Neural cell (in vitro differentiated cells): ENCODE data around the gene DCANP1.

Source experiments
- POLR2AphosphoS5 ChIP-seq: IDR thresholded peaks from 2 replicates; pipeline ENCODE4 v1.6.1; 2012
- RAD21 ChIP-seq: fragments of 450-650 bp; conservative IDR thresholded peaks from 2 replicates; pipeline ENCODE4 v1.6.1; 2014; ENCODE audit warnings: antibody characterized with exemption, mild to moderate bottlenecking, moderate library complexity
- TF ChIP-seq, protein P1 (sequence below): fragments of 450-650 bp; IDR thresholded peaks from 2 replicates; pipeline ENCODE4 v1.5.1; 2014; ENCODE audit warnings: antibody characterized with exemption, mild to moderate bottlenecking, moderate library complexity; ENCODE audit not compliant: poor library complexity, severe bottlenecking

DNA sequence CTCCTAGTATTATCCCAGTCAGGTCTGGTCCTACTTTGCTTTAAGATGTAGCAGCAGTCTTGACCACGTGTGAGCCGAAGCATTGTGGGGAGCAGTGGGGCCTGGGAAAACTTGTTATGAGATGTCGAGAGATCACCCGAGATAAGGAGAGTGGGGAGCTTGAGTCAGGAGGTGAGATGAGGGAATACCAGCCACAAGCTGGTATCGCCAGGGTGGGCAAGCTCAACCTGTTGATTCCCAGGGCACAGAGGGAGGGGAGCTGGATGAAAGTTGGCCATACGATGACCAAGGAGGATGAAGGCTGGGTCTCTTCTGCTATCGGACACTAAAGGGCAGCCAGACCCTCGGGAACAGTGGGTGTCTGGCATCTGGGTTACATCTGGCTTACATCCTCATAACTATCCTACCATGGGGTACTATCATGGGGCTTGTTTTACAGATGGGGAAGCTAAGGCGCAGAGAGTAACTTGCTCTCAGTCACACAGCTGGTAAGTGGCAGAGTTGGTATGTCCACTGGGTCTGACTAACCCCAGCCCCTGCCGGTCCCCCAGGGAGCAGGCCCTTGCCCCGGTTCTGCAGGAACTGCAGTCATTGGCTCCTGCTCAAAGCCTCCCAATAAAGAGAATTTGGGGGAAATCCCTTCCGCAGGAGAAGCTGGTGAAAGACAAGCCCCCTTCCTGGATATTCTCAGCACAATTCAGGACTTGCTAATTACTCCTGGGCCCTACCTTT is 18.4 kb upstream of the DCANP1 start:
- TF ChIP-seq, protein P1, sequence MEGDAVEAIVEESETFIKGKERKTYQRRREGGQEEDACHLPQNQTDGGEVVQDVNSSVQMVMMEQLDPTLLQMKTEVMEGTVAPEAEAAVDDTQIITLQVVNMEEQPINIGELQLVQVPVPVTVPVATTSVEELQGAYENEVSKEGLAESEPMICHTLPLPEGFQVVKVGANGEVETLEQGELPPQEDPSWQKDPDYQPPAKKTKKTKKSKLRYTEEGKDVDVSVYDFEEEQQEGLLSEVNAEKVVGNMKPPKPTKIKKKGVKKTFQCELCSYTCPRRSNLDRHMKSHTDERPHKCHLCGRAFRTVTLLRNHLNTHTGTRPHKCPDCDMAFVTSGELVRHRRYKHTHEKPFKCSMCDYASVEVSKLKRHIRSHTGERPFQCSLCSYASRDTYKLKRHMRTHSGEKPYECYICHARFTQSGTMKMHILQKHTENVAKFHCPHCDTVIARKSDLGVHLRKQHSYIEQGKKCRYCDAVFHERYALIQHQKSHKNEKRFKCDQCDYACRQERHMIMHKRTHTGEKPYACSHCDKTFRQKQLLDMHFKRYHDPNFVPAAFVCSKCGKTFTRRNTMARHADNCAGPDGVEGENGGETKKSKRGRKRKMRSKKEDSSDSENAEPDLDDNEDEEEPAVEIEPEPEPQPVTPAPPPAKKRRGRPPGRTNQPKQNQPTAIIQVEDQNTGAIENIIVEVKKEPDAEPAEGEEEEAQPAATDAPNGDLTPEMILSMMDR: no peak
- TF ChIP-seq POLR2AphosphoS5 (no peak), RAD21 (no peak)
